Mesenchymal stem cell (in vitro differentiated cells and primary cell): Measurements from ENCODE around the gene GPR173.
A peak's percentile ranks its signal among the peaks of the same experiment; 100 is the strongest.

Experiments used
- DNase-seq: peaks from one replicate; pipeline ENCODE4 v3.0.0-alpha.2; 2013
- H2AFZ ChIP-seq: one replicate; pipeline ENCODE4 v1.6.1; 2013; ENCODE audit warnings: low read depth, mild to moderate bottlenecking, control low read depth, inconsistent platforms, low read length, moderate library complexity
- H2AK5ac ChIP-seq: 2 replicates; pipeline ENCODE4 v1.6.1; 2013; ENCODE audit warnings: low read length, moderate library complexity, mild to moderate bottlenecking, inconsistent platforms; ENCODE audit not compliant: severe bottlenecking
- H2BK120ac ChIP-seq: one replicate; pipeline ENCODE4 v1.6.1; 2013; ENCODE audit warnings: low read depth, mild to moderate bottlenecking, inconsistent platforms, low read length, moderate library complexity
- H2BK12ac ChIP-seq, 2 experiments: one replicate each; pipeline ENCODE4 v1.6.1; 2013; ENCODE audit warnings: inconsistent platforms in 2 of 2, low read length in 2 of 2, mild to moderate bottlenecking in 2 of 2, moderate library complexity in 2 of 2, control low read depth in 1 of 2
- H2BK15ac ChIP-seq: one replicate; pipeline ENCODE4 v1.6.1; 2013; ENCODE audit warnings: mild to moderate bottlenecking, low read depth, inconsistent platforms; ENCODE audit not compliant: poor library complexity, severe bottlenecking
- H2BK5ac ChIP-seq: 2 replicates; pipeline ENCODE4 v1.6.1; 2013; ENCODE audit warnings: low read depth, mild to moderate bottlenecking, low read length, control low read depth, inconsistent platforms; ENCODE audit not compliant: poor library complexity, severe bottlenecking
- H3K14ac ChIP-seq, 2 experiments: one replicate each; pipeline ENCODE4 v1.6.1; 2013; ENCODE audit warnings: inconsistent platforms in 2 of 2, low read length in 2 of 2, control low read depth in 1 of 2, mild to moderate bottlenecking in 1 of 2, moderate library complexity in 1 of 2
- H3K18ac ChIP-seq, 2 experiments: one replicate each; pipeline ENCODE4 v1.6.1; 2013; ENCODE audit warnings: inconsistent platforms in 2 of 2, low read length in 2 of 2, control low read depth in 1 of 2, low read depth in 1 of 2, mild to moderate bottlenecking in 1 of 2
- H3K23ac ChIP-seq, 2 experiments: one replicate each; pipeline ENCODE4 v1.6.1; 2013; ENCODE audit warnings: inconsistent platforms in 2 of 2, low read length in 2 of 2, mild to moderate bottlenecking in 2 of 2, moderate library complexity in 2 of 2, control low read depth in 1 of 2
- H3K27ac ChIP-seq: 2 replicates; pipeline ENCODE4 v1.5.1; 2013; ENCODE audit warnings: mild to moderate bottlenecking, moderate library complexity, low read length, control low read depth, inconsistent platforms; ENCODE audit not compliant: poor library complexity, severe bottlenecking
- H3K27me3 ChIP-seq, 2 experiments: 2 replicates each; pipeline versions ENCODE4 v1.6.1 to v1.7.0; 2013; ENCODE audit warnings: low read length in 2 of 2, mild to moderate bottlenecking in 2 of 2, moderate library complexity in 2 of 2, control low read depth in 1 of 2, inconsistent platforms in 1 of 2; ENCODE audit not compliant: control insufficient read depth in 1 of 2, insufficient read depth in 1 of 2
- H3K36me3 ChIP-seq, 2 experiments: 2 replicates each; pipeline versions ENCODE4 v1.6.1 to v1.7.0; 2013; ENCODE audit warnings: low read length in 2 of 2, control low read depth in 1 of 2, inconsistent platforms in 1 of 2, low read depth in 1 of 2, mild to moderate bottlenecking in 1 of 2; ENCODE audit not compliant: insufficient read depth in 2 of 2, control insufficient read depth in 1 of 2
- H3K4ac ChIP-seq, 2 experiments: one replicate each; pipeline ENCODE4 v1.6.1; 2013; ENCODE audit warnings: inconsistent platforms in 2 of 2, low read length in 2 of 2, mild to moderate bottlenecking in 2 of 2, moderate library complexity in 2 of 2, control low read depth in 1 of 2, low read depth in 1 of 2
- H3K4me1 ChIP-seq: 2 replicates; pipeline ENCODE4 v1.6.1; 2013; ENCODE audit warnings: low read depth, low read length, control low read depth; ENCODE audit not compliant: control insufficient read depth, insufficient read depth
- H3K4me2 ChIP-seq: 2 replicates; pipeline ENCODE4 v1.6.1; 2013; ENCODE audit warnings: low read length, mild to moderate bottlenecking, inconsistent platforms; ENCODE audit not compliant: poor library complexity, severe bottlenecking
- H3K4me3 ChIP-seq, 2 experiments: 2 replicates each; pipeline versions ENCODE4 v1.5.1 to v1.7.0; 2013; ENCODE audit warnings: low read length in 2 of 2, mild to moderate bottlenecking in 2 of 2, control low read depth in 1 of 2, low read depth in 1 of 2; ENCODE audit not compliant: insufficient read depth in 1 of 2
- H3K79me1 ChIP-seq: replicated peaks from 2 replicates; pipeline ENCODE4 v1.6.1; 2013; ENCODE audit warnings: mild to moderate bottlenecking, control low read depth, low read length, inconsistent platforms; ENCODE audit not compliant: poor library complexity, severe bottlenecking
- H3K9ac ChIP-seq: 2 replicates; pipeline ENCODE4 v1.7.0; 2013; ENCODE audit warnings: mild to moderate bottlenecking, low read length, moderate library complexity
- H3K9me3 ChIP-seq: 2 replicates; pipeline ENCODE4 v1.7.0; 2013; ENCODE audit warnings: mild to moderate bottlenecking, low read length; ENCODE audit not compliant: control insufficient read depth
- H4K8ac ChIP-seq: one replicate; pipeline ENCODE4 v1.6.1; 2013; ENCODE audit warnings: inconsistent platforms, mild to moderate bottlenecking, low read length, moderate library complexity
- H4K91ac ChIP-seq: one replicate; pipeline ENCODE4 v1.6.1; 2013; ENCODE audit warnings: mild to moderate bottlenecking, low read length, inconsistent platforms
- WGBS: methylation state at CpG from one replicate; pipeline ENCODE4 v1.1.7; 2013; ENCODE audit warnings: mixed read lengths; 5-methylcytosine and 5-hydroxymethylcytosine counted together

GPR173 gene

DNA sequence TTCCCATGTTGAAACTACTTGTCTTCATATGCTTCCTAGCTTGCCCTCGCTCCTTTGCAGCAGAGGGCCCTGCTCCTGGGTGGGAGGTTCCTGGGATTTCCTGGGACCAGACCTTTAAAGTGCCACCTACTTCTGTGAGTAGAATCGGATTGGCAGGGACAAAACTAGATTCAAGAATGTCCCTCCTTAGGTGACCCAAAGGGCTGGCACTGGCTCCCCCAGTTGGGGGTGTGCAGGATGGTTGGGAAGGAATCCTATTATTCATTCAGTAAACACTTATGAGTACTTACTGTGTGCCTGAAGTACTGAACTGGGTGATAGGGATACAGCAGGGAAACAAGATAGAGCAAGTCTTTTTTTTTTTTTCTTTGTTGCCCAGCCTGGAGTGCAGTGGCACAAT lies 42.8 kb downstream of the GPR173 start:
- Histone ChIP-seq H3K79me1 (peaks cover 2% of the 10 kb centered on the region), H2BK15ac (no peak overlapping the region), H3K27ac (no peak overlapping the region), H3K14ac (no peak overlapping the region), H3K4me1 (peaks cover 6% of the 10 kb centered on the region), H4K91ac (no peak overlapping the region), H3K36me3 (peaks cover 14 to 17% of the 10 kb centered on the region in 2 experiments), H3K4me3 (no peak overlapping the region), H2BK12ac (no peak overlapping the region), H2BK120ac (no peak overlapping the region), H3K18ac (no peak overlapping the region), H3K9me3 (no peaks in the 10 kb centered on the region), H3K4ac (no peak overlapping the region), H3K23ac (no peak overlapping the region), H3K9ac (no peak overlapping the region), H2BK5ac (no peak overlapping the region), H2AFZ (no peak overlapping the region), H3K27me3 (peaks cover 0 to 21% of the 10 kb centered on the region in 2 experiments), H4K8ac (no peak overlapping the region), H2AK5ac (no peak overlapping the region), H3K4me2 (no peak overlapping the region)
- 90% methylated on average over 2 of the region's 2 CpGs for WGBS
- no peak for DNase-seq

GRCh38 chrX:53093177-53093655 lies 44.6 kb downstream of the GPR173 start:
- Histone ChIP-seq H3K18ac (no peak overlapping the region), H3K4ac (no peak overlapping the region), H3K27ac (peak overlapping the region; percentile 20), H2AK5ac (no peak overlapping the region), H4K8ac (no peak overlapping the region), H3K79me1 (no peaks in the 10 kb centered on the region), H3K23ac (no peak overlapping the region), H3K4me1 (peaks cover 3% of the 10 kb centered on the region), H3K27me3 (peaks cover 0 to 11% of the 10 kb centered on the region in 2 experiments), H2BK15ac (no peak overlapping the region), H3K9ac (peak overlapping the region; percentile 77), H3K36me3 (peaks cover 0 to under 1% of the 10 kb centered on the region in 2 experiments), H2BK5ac (no peak overlapping the region), H3K14ac (no peak overlapping the region), H4K91ac (no peak overlapping the region), H2AFZ (no peak overlapping the region), H3K4me3 (peak overlapping the region; percentile 26 to 78), H2BK12ac (no peak overlapping the region), H2BK120ac (no peak overlapping the region), H3K9me3 (no peaks in the 10 kb centered on the region), H3K4me2 (peak overlapping the region; percentile 45)
- peak; percentile 85 for DNase-seq
- 1% methylated on average over 11 of the region's 16 CpGs for WGBS

DNA sequence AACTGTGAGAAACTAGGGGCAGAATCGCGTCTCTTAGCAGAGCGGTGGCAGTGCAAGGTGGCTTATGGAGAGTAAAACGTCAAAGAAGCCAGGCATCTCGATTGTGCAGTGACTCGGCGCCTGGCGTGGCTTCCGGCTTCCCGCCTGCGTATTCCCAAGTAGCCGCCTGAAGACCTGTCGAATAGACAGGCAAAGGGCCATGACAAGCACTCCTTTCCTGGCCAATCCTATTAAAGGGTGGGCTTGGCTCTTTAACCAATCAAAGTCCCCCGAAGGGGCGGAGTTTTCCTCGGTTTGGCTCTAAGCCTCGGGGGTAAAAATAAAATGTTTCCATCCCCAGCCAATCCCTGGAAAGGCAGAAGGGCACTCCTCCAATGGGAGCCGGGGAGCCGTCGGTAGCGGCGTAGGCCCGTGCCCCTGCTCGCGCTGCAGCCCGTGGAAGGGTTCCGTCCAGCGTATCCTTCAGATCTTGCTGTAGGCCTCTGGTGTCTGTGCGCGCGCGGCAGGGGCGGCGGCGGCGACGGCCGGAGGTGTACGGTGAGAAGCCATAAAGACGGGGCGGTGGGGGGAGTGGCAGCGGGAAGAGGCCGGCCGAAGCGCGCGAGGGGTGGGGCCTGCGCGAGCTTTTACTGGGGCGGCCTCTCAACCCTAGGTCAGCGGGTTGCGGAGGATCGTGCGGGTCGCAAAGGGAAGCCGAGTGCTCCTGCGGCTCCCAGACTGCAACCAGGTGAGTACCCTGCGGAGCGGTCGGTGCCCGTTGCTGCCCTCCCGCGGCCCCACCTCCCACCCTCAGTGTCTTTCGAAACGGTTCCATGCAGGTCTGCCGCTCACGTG lies 45.4 kb downstream of the GPR173 start, which contains the start of gene KANTR:
TSS of gene KANTR (plus strand) at position 395 of the 834 bp plus-strand sequence. CDS start 30,131 bp downstream, outside the sequence.
- no peak within 1 kb of the TSS for H2BK5ac ChIP-seq
- peak within 1 kb of the TSS; percentile 50 for H4K91ac ChIP-seq
- H3K9ac ChIP-seq: peak within 1 kb of the TSS; percentile 82
- no peaks in the 10 kb centered on the region for H3K36me3 ChIP-seq
- H3K14ac ChIP-seq: peak within 1 kb of the TSS in 1 of 2 experiments; percentile 88
- peak within 1 kb of the TSS; percentile 20 for H3K27ac ChIP-seq
- H3K9me3 ChIP-seq: no peaks in the 10 kb centered on the region
- no peaks in the 10 kb centered on the region for H3K79me1 ChIP-seq
- DNase-seq: peak; percentile 98
- H2BK120ac ChIP-seq: no peak within 1 kb of the TSS
- H3K18ac ChIP-seq: peak within 1 kb of the TSS in 1 of 2 experiments; percentile 94
- H3K23ac ChIP-seq: no peak within 1 kb of the TSS
- H3K4me1 ChIP-seq: no peaks in the 10 kb centered on the region
- H2BK12ac ChIP-seq: peak within 1 kb of the TSS in 1 of 2 experiments; percentile 72
- H3K27me3 ChIP-seq: peaks cover 0 to 11% of the 10 kb centered on the region in 2 experiments
- peak within 1 kb of the TSS; percentile 45 for H3K4me2 ChIP-seq
- no peak within 1 kb of the TSS for H2BK15ac ChIP-seq
- WGBS: 1% methylated on average over 47 of the region's 67 CpGs
- H3K4ac ChIP-seq: peak within 1 kb of the TSS in 1 of 2 experiments; percentile 64
- no peak within 1 kb of the TSS for H4K8ac ChIP-seq
- peak within 1 kb of the TSS; percentile 63 for H2AFZ ChIP-seq
- H3K4me3 ChIP-seq: peak within 1 kb of the TSS; percentile 74 to 78
- H2AK5ac ChIP-seq: no peak within 1 kb of the TSS

DNA sequence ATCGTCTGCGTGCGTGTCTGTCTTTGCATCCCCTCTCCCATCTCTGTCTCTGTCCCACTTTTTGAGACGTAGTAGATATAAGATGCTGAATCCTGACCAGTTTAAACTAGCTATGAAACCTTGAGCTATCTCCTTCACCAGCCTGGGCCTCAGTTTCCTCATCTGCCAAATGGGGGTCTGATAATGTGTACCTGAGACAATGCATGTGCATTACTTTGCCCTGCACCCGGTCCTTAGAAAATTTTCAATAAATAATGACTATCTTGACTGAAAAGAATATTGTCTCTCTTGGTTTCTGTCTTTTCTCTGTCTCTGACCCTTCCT lies 46.0 kb downstream of the GPR173 start:
- Histone ChIP-seq H3K79me1 (no peaks in the 10 kb centered on the region), H3K27ac (no peak overlapping the region), H2AK5ac (no peak overlapping the region), H3K14ac (no peak overlapping the region), H3K9me3 (no peaks in the 10 kb centered on the region), H4K91ac (no peak overlapping the region), H3K9ac (peak overlapping the region; percentile 82), H2BK12ac (no peak overlapping the region), H2BK15ac (no peak overlapping the region), H2BK5ac (no peak overlapping the region), H3K4me2 (peak overlapping the region; percentile 30), H2BK120ac (no peak overlapping the region), H3K4me3 (peak overlapping the region; percentile 74 to 78), H2AFZ (no peak overlapping the region), H3K27me3 (peaks cover 0 to 9% of the 10 kb centered on the region in 2 experiments), H4K8ac (no peak overlapping the region), H3K4ac (no peak overlapping the region), H3K36me3 (peaks cover 0 to 4% of the 10 kb centered on the region in 2 experiments), H3K18ac (peak overlapping the region in 1 of 2 experiments; percentile 94), H3K23ac (no peak overlapping the region), H3K4me1 (no peaks in the 10 kb centered on the region)
- no CpG with 5 or more reads among the region's 5 CpGs for WGBS
- DNase-seq: no peak
